OCI-LY7 (cell line): ENCODE data around the gene OAF. TPM values are rescaled to one million over a fixed set of nuclear protein-coding genes. Genes with fewer than 3 reads are reported as not detected.

ENCODE experiments used
- BruUV-seq: library from RNA; stranded (reverse); fragments of 400-500 nt; replicated peaks from 2 replicates; lab custom pipeline; 2021; lab: Mats Ljungman, UMichigan
- CTCF ChIA-PET: fragments of 300-600 bp; sonication (Branson Sonifier 250); formaldehyde crosslinking; loops from one replicate; lab custom pipeline; 2022; ENCODE audit warnings: antibody characterized with exemption; ENCODE audit not compliant: unreplicated experiment; lab: Charles Lee
- POLR2A ChIA-PET: fragments of 300-600 bp; sonication (Branson Sonifier 250); formaldehyde crosslinking; loops from one replicate; lab custom pipeline; 2022; ENCODE audit warnings: antibody characterized with exemption; lab: Charles Lee
- DNase-seq: peaks from one replicate; pipeline ENCODE4 v3.0.0-alpha.2; 2015; ENCODE audit warnings: low spot score
- H2AFZ ChIP-seq: fragments of 200-600 bp; sonication (generic), shearing (Covaris generic); 2 replicates; pipeline ENCODE4 v1.6.1; 2014; ENCODE audit warnings: mild to moderate bottlenecking, antibody characterized with exemption, low read length, moderate library complexity
- H3K27ac ChIP-seq: fragments of 200-600 bp; sonication (generic); 2 replicates; pipeline ENCODE4 v1.5.1; 2014; ENCODE audit warnings: mixed run types, low read depth, mild to moderate bottlenecking, moderate library complexity, low read length, inconsistent platforms; ENCODE audit not compliant: poor library complexity, severe bottlenecking
- H3K36me3 ChIP-seq: fragments of 200-600 bp; sonication (generic); 2 replicates; pipeline ENCODE4 v1.6.1; 2014; ENCODE audit warnings: mild to moderate bottlenecking, antibody characterized with exemption, low read length, moderate library complexity, mixed read lengths; ENCODE audit not compliant: insufficient read depth
- H3K4me1 ChIP-seq: fragments of 200-600 bp; sonication (generic); 2 replicates; pipeline ENCODE4 v1.5.1; 2014; ENCODE audit warnings: mild to moderate bottlenecking, low read length; ENCODE audit not compliant: insufficient read depth, poor library complexity, severe bottlenecking
- H3K4me2 ChIP-seq: fragments of 200-600 bp; sonication (generic); 2 replicates; pipeline ENCODE4 v1.6.1; 2014; ENCODE audit warnings: mild to moderate bottlenecking, low read length
- H3K4me3 ChIP-seq: fragments of 200-600 bp; sonication (generic); 2 replicates; pipeline ENCODE4 v1.5.1; 2014; ENCODE audit warnings: mild to moderate bottlenecking, low read depth, low read length; ENCODE audit not compliant: poor library complexity, severe bottlenecking
- H3K79me2 ChIP-seq: fragments of 200-600 bp; sonication (generic); 2 replicates; pipeline ENCODE4 v1.6.1; 2016; ENCODE audit warnings: low read depth, mild to moderate bottlenecking, low read length, moderate library complexity, mixed read lengths; ENCODE audit not compliant: insufficient read depth
- H3K9me2 ChIP-seq: fragments of 200-600 bp; sonication (generic); 2 replicates; pipeline ENCODE4 v1.6.1; 2016; ENCODE audit warnings: mild to moderate bottlenecking, low read length, mixed read lengths; ENCODE audit not compliant: insufficient read depth
- H3K9me3 ChIP-seq: fragments of 200-600 bp; sonication (generic); 2 replicates; pipeline ENCODE4 v1.6.1; 2014; ENCODE audit warnings: mild to moderate bottlenecking, mixed run types, low read length, mixed read lengths
- H4K20me1 ChIP-seq: fragments of 200-600 bp; sonication (generic); 2 replicates; pipeline ENCODE4 v1.6.1; 2014; ENCODE audit warnings: mild to moderate bottlenecking, antibody characterized with exemption, low read length, moderate library complexity, mixed read lengths; ENCODE audit not compliant: insufficient read depth
- CTCF ChIP-seq: fragments of 200-600 bp; sonication (generic); conservative IDR thresholded peaks from 2 replicates; pipeline ENCODE4 v1.5.1; 2014; ENCODE audit warnings: mild to moderate bottlenecking, antibody characterized with exemption, low read length, moderate library complexity, mixed read lengths
- EZH2phosphoT487 ChIP-seq: fragments of 200-600 bp; sonication (generic); IDR thresholded peaks from 2 replicates; pipeline ENCODE4 v1.6.1; 2018; ENCODE audit warnings: low read depth, borderline replicate concordance, mild to moderate bottlenecking, mixed run types, antibody characterized with exemption, low read length, moderate library complexity, mixed read lengths
- intact Hi-C: fragments of 100-400 bp; cut with micrococcal nuclease; formaldehyde crosslinking; loops from one replicate; pipeline ENCODE4 v1.10.0; 2022; ENCODE audit not compliant: unreplicated experiment
- total RNA-seq, 2 experiments: library from RNA; depleted of rRNA in 1 of 2; stranded (reverse); fragments of >200 nt in 1 of 2; shearing (Covaris generic) in 1 of 2; gene quantifications; 2 replicates each; pipeline ENCODE4 v1.2.3, GENCODE V29; 2014 to 2022

OAF gene
- total RNA-seq, 2 experiments from 2014 or later = 3.4 to 3.8 TPM

- no peak for DNase-seq
- H3K9me3 ChIP-seq = no peaks in the 10 kb centered on the region
- intact Hi-C loops = no loop called here
- ChIA-PET POLR2A (no interaction called here), CTCF (no interaction called here)
- no peaks in the 10 kb centered on the region for H3K79me2 ChIP-seq
- no peaks in the 10 kb centered on the region for H3K9me2 ChIP-seq
- no peak overlapping the region for H2AFZ ChIP-seq
- no peak overlapping the region for H3K27ac ChIP-seq
- H3K4me2 ChIP-seq = no peak overlapping the region
- TF ChIP-seq EZH2phosphoT487 = no peak
- no peak overlapping the region for H3K4me3 ChIP-seq
- no peaks in the 10 kb centered on the region for H4K20me1 ChIP-seq
- no peaks in the 10 kb centered on the region for H3K36me3 ChIP-seq
- H3K4me1 ChIP-seq = no peaks in the 10 kb centered on the region
- BruUV-seq = no TSS peak
Measured at GRCh38 chr11:120195601-120196320, 15.1 kb upstream of the OAF start.

GRCh38 chr11:120196826-120197225 lies 14.0 kb upstream of the OAF start:
- intact Hi-C loops = no loop called here
- no peak overlapping the region for H3K4me3 ChIP-seq
- H3K9me2 ChIP-seq = no peaks in the 10 kb centered on the region
- no peaks in the 10 kb centered on the region for H3K4me1 ChIP-seq
- DNase-seq = no peak
- no peak overlapping the region for H3K27ac ChIP-seq
- no peaks in the 10 kb centered on the region for H3K9me3 ChIP-seq
- no peaks in the 10 kb centered on the region for H3K79me2 ChIP-seq
- no peak overlapping the region for H3K4me2 ChIP-seq
- H2AFZ ChIP-seq = no peak overlapping the region
- POLR2A ChIA-PET = interaction anchor here (0.7 kb wide), 1 partner anchor 71 kb away, joined by 3 read pairs; no protein-coding TSS in a partner anchor
- no peaks in the 10 kb centered on the region for H4K20me1 ChIP-seq
- CTCF ChIA-PET = no interaction called here
- no TSS peak for BruUV-seq
- H3K36me3 ChIP-seq = no peaks in the 10 kb centered on the region
- TF ChIP-seq CTCF (no peak), EZH2phosphoT487 (no peak)

GRCh38 chr11:120197251-120197891 lies 13.5 kb upstream of the OAF start:
- no peak overlapping the region for H3K4me3 ChIP-seq
- no peaks in the 10 kb centered on the region for H3K79me2 ChIP-seq
- no peak for TF ChIP-seq EZH2phosphoT487
- no peak for TF ChIP-seq CTCF
- no peak overlapping the region for H2AFZ ChIP-seq
- no peak overlapping the region for H3K27ac ChIP-seq
- H3K4me1 ChIP-seq = no peaks in the 10 kb centered on the region
- H3K9me3 ChIP-seq = no peaks in the 10 kb centered on the region
- no peak overlapping the region for H3K4me2 ChIP-seq
- no peaks in the 10 kb centered on the region for H4K20me1 ChIP-seq
- DNase-seq = no peak
- BruUV-seq = no TSS peak
- ChIA-PET CTCF (no interaction called here), POLR2A (interaction anchor here (0.7 kb wide), 1 partner anchor 71 kb away, joined by 3 read pairs; no protein-coding TSS in a partner anchor)
- no peaks in the 10 kb centered on the region for H3K9me2 ChIP-seq
- no peaks in the 10 kb centered on the region for H3K36me3 ChIP-seq
- intact Hi-C loops = no loop called here
